ENCODE results near the gene NPAS2.

NPAS2 gene

DNA sequence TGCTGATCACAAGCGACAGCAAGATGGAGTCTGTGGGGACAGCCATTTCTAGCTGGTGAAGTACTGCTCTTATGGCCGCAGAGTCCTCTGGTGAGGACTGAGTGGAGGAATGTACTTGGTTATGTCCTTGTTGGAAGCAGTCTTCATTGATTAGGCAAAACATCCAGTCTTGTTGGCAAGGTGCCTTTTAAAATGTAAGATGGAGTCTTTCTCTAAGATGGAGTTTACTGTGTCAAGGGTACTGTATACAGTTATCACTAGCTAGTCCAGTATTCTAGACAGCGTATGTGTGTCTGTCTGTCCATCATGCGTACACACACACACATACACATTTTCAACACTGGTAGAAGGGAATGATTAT is 74.8 kb downstream of the NPAS2 start:
- TF ChIP-seq, protein P1, sequence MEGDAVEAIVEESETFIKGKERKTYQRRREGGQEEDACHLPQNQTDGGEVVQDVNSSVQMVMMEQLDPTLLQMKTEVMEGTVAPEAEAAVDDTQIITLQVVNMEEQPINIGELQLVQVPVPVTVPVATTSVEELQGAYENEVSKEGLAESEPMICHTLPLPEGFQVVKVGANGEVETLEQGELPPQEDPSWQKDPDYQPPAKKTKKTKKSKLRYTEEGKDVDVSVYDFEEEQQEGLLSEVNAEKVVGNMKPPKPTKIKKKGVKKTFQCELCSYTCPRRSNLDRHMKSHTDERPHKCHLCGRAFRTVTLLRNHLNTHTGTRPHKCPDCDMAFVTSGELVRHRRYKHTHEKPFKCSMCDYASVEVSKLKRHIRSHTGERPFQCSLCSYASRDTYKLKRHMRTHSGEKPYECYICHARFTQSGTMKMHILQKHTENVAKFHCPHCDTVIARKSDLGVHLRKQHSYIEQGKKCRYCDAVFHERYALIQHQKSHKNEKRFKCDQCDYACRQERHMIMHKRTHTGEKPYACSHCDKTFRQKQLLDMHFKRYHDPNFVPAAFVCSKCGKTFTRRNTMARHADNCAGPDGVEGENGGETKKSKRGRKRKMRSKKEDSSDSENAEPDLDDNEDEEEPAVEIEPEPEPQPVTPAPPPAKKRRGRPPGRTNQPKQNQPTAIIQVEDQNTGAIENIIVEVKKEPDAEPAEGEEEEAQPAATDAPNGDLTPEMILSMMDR (conservative IDR thresholded peaks at IDR 0.05; ENCODE audit: low read depth, low read length) = no peak
- DNase-seq (ENCODE audit: low read depth) = no peak
- no peak overlapping the region for H3K4me3 ChIP-seq (ENCODE audit: low read length)

GRCh38 chr2:100895402-100895801 is 75.5 kb downstream of the NPAS2 start:
- H3K4me3 ChIP-seq (ENCODE audit: low read length) = no peak overlapping the region
- TF ChIP-seq, protein P1 (conservative IDR thresholded peaks at IDR 0.05; ENCODE audit: low read depth, low read length) = no peak
- DNase-seq (ENCODE audit: low read depth) = no peak

GRCh38 chr2:100895934-100896685 is 76.2 kb downstream of the NPAS2 start:
- TF ChIP-seq, protein P1 (conservative IDR thresholded peaks at IDR 0.05; ENCODE audit: low read depth, low read length) = no peak
- no peak overlapping the region for H3K4me3 ChIP-seq (ENCODE audit: low read length)
- no peak for DNase-seq (ENCODE audit: low read depth)

GRCh38 chr2:100898035-100898665 is 78.2 kb downstream of the NPAS2 start:
- TF ChIP-seq, protein P1 (conservative IDR thresholded peaks at IDR 0.05; ENCODE audit: low read depth, low read length) = no peak
- no peak overlapping the region for H3K4me3 ChIP-seq (ENCODE audit: low read length)
- no peak for DNase-seq (ENCODE audit: low read depth)

DNA sequence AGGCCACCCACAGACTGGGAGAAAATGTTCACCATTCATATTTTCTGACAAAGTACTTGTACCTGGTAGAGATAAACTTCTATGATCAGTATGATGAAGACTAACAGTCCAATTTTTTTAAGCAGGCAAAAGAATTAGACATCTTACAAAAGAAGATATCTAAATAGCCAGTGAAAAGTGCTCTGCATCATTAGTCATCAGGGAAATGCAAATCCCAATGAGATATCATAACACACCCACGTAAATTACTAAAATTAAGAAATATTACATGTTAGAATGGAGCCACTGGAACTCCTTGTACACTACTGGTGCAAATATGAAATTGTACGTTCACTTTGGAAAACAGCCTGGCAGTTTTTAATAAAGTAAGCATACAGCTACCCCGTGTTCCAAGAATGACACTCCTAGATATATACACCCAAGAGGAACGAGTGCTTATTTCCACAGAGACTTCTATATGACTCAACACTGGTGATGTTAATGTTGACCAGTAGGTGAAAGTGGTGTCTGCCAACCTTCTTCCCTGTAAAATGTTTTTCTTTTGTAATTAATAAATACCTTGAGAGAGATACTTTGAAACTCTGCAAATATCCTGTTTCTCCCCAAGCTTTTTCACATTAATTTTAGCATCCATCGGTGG is 80.3 kb downstream of the NPAS2 start:
- no peak overlapping the region for H3K4me3 ChIP-seq (ENCODE audit: low read length)
- DNase-seq (ENCODE audit: low read depth) = no peak
- TF ChIP-seq, protein P1 (conservative IDR thresholded peaks at IDR 0.05; ENCODE audit: low read depth, low read length) = no peak

DNA sequence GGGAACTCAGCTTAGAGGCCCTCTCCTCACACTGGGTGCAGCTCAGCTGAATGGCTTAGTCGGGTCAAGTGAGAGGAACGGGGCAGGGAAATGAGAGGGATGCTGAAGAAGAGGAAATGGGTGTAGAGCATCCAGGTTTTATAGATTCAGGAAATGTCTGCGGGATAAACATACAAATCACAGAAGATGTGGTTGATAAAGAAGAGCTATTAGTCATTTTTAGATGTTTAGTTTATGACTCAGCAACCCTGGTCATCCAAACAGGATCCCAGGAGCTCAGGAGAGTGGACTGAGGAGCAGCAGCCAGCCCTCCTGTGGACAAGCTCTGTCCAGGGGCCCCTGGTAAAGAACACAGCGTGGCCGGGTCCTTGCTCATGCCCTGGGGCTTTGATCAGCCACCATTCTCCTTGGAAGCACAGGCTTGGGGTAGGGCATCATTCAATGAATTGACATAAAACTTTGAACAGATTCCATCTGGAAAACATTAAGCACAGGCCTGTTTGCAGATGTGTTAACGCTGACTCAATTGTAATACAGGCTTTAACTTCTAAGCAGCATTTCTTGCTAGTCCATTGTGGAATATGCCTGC is 83.0 kb downstream of the NPAS2 start:
- TF ChIP-seq, protein P1 (conservative IDR thresholded peaks at IDR 0.05; ENCODE audit: low read depth, low read length) = no peak
- no peak for DNase-seq (ENCODE audit: low read depth)
- H3K4me3 ChIP-seq (ENCODE audit: low read length) = no peak overlapping the region

All from retinal pigment epithelial cell (primary cell).